ENCODE data around the gene ARHGAP45.

The ARHGAP45 gene

GRCh38 chr19:1082165-1082927 is 15.4 kb downstream of the ARHGAP45 start:
- CTCF ChIA-PET = interaction anchor here (1.6 kb wide), 1 partner anchor 15 kb away, joined by 4 read pairs; the partner anchor contains the start of gene ARHGAP45
- Histone ChIP-seq H3K36me3 (ENCODE audit: control insufficient read depth in 4 of 4, insufficient read depth in 4 of 4, low read length in 3 of 4) (peaks cover 7 to 75% (median 60%) of the 10 kb centered on the region in 4 experiments), H3K9me3 (ENCODE audit: control extremely low read depth in 1 of 5, control insufficient read depth in 4 of 5, insufficient read depth in 2 of 5, low read depth in 1 of 5, low read length in 4 of 5) (no peaks in the 10 kb centered on the region), H3K4me1 (ENCODE audit: control extremely low read depth in 1 of 4, control insufficient read depth in 4 of 4, insufficient read depth in 4 of 4, low read length in 3 of 4) (peaks cover 0 to 20% (median 19%) of the 10 kb centered on the region in 4 experiments), H3K27ac (ENCODE audit: insufficient read depth in 1 of 2, low read depth in 1 of 2, low read length in 2 of 2, poor library complexity in 1 of 2, severe bottlenecking in 2 of 2) (no peak overlapping the region), H3K27me3 (replicated peaks in 2 of 5; ENCODE audit: control insufficient read depth in 4 of 5, insufficient read depth in 5 of 5, low read length in 4 of 5) (no peaks in the 10 kb centered on the region), H3K4me3 (ENCODE audit: control insufficient read depth in 1 of 7, extremely low read depth in 1 of 7, insufficient read depth in 4 of 7, low read depth in 2 of 7, low read length in 6 of 7) (no peak overlapping the region)
- peak in 2 of 3 donors; percentile 45 to 55 for DNase-seq
- WGBS (ENCODE audit: insufficient coverage) = 90% methylated on average over 41 of the region's 51 CpGs
- POLR2A ChIA-PET = no interaction called here

GRCh38 chr19:1082928-1083816 is 16.2 kb downstream of the ARHGAP45 start:
- no peaks in the 10 kb centered on the region for H3K9me3 ChIP-seq (ENCODE audit: control extremely low read depth in 1 of 5, control insufficient read depth in 4 of 5, insufficient read depth in 2 of 5, low read depth in 1 of 5, low read length in 4 of 5)
- peaks cover 7 to 70% (median 56%) of the 10 kb centered on the region in 4 experiments for H3K36me3 ChIP-seq (ENCODE audit: control insufficient read depth in 4 of 4, insufficient read depth in 4 of 4, low read length in 3 of 4)
- ChIA-PET CTCF (interaction anchor here (1.0 to 1.6 kb wide), 2 partner anchors 11 to 15 kb away, joined by 3 to 4 read pairs; partner anchors contain the start of gene ARHGAP45), POLR2A (no interaction called here)
- H3K27me3 ChIP-seq (replicated peaks in 2 of 5; ENCODE audit: control insufficient read depth in 4 of 5, insufficient read depth in 5 of 5, low read length in 4 of 5) = no peaks in the 10 kb centered on the region
- no peak overlapping the region for H3K4me3 ChIP-seq (ENCODE audit: control insufficient read depth in 1 of 7, extremely low read depth in 1 of 7, insufficient read depth in 4 of 7, low read depth in 2 of 7, low read length in 6 of 7)
- no peak for DNase-seq
- 94% methylated on average over 50 of the region's 59 CpGs for WGBS (ENCODE audit: insufficient coverage)
- no peak overlapping the region for H3K27ac ChIP-seq (ENCODE audit: insufficient read depth in 1 of 2, low read depth in 1 of 2, low read length in 2 of 2, poor library complexity in 1 of 2, severe bottlenecking in 2 of 2)
- peaks cover 2 to 22% (median 22%) of the 10 kb centered on the region in 4 experiments for H3K4me1 ChIP-seq (ENCODE audit: control extremely low read depth in 1 of 4, control insufficient read depth in 4 of 4, insufficient read depth in 4 of 4, low read length in 3 of 4)

- 97% methylated on average over 36 of the region's 43 CpGs for WGBS (ENCODE audit: insufficient coverage)
- H3K36me3 ChIP-seq (ENCODE audit: control insufficient read depth in 4 of 4, insufficient read depth in 4 of 4, low read length in 3 of 4) = peaks cover 7 to 74% (median 59%) of the 10 kb centered on the region in 4 experiments
Observed at GRCh38 chr19:1084024-1084868, 17.3 kb downstream of the ARHGAP45 start.

GRCh38 chr19:1085053-1085658 is 18.2 kb downstream of the ARHGAP45 start:
- Histone ChIP-seq H3K27me3 (replicated peaks in 2 of 5; ENCODE audit: control insufficient read depth in 4 of 5, insufficient read depth in 5 of 5, low read length in 4 of 5) (no peaks in the 10 kb centered on the region), H3K4me1 (ENCODE audit: control extremely low read depth in 1 of 4, control insufficient read depth in 4 of 4, insufficient read depth in 4 of 4, low read length in 3 of 4) (peaks cover 2 to 38% (median 37%) of the 10 kb centered on the region in 4 experiments), H3K9me3 (ENCODE audit: control extremely low read depth in 1 of 5, control insufficient read depth in 4 of 5, insufficient read depth in 2 of 5, low read depth in 1 of 5, low read length in 4 of 5) (no peaks in the 10 kb centered on the region), H3K36me3 (ENCODE audit: control insufficient read depth in 4 of 4, insufficient read depth in 4 of 4, low read length in 3 of 4) (peaks cover 7 to 70% (median 53%) of the 10 kb centered on the region in 4 experiments), H3K27ac (ENCODE audit: insufficient read depth in 1 of 2, low read depth in 1 of 2, low read length in 2 of 2, poor library complexity in 1 of 2, severe bottlenecking in 2 of 2) (no peak overlapping the region), H3K4me3 (ENCODE audit: control insufficient read depth in 1 of 7, extremely low read depth in 1 of 7, insufficient read depth in 4 of 7, low read depth in 2 of 7, low read length in 6 of 7) (no peak overlapping the region)
- ChIA-PET POLR2A (no interaction called here), CTCF (interaction anchor here (1.0 to 7.1 kb wide), 7 partner anchors 8 to 222 kb away, joined by 3 to 34 read pairs (median 3); partner anchors contain the start of gene ARHGAP45)
- DNase-seq = no peak
- 83% methylated on average over 5 of the region's 8 CpGs for WGBS (ENCODE audit: insufficient coverage)

More at GRCh38 chr19:1084024-1084868, 17.3 kb downstream of the ARHGAP45 start:
- CTCF ChIA-PET = interaction anchor here (1.0 to 1.3 kb wide), 5 partner anchors 12 to 68 kb away, joined by 3 read pairs; no protein-coding TSS in a partner anchor
- Histone ChIP-seq H3K27me3 (replicated peaks in 2 of 5; ENCODE audit: control insufficient read depth in 4 of 5, insufficient read depth in 5 of 5, low read length in 4 of 5) (no peaks in the 10 kb centered on the region), H3K4me3 (ENCODE audit: control insufficient read depth in 1 of 7, extremely low read depth in 1 of 7, insufficient read depth in 4 of 7, low read depth in 2 of 7, low read length in 6 of 7) (no peak overlapping the region), H3K9me3 (ENCODE audit: control extremely low read depth in 1 of 5, control insufficient read depth in 4 of 5, insufficient read depth in 2 of 5, low read depth in 1 of 5, low read length in 4 of 5) (no peaks in the 10 kb centered on the region), H3K27ac (ENCODE audit: insufficient read depth in 1 of 2, low read depth in 1 of 2, low read length in 2 of 2, poor library complexity in 1 of 2, severe bottlenecking in 2 of 2) (no peak overlapping the region), H3K4me1 (ENCODE audit: control extremely low read depth in 1 of 4, control insufficient read depth in 4 of 4, insufficient read depth in 4 of 4, low read length in 3 of 4) (peaks cover 2 to 32% (median 32%) of the 10 kb centered on the region in 4 experiments)
- POLR2A ChIA-PET = no interaction called here
- DNase-seq = no peak

DNA sequence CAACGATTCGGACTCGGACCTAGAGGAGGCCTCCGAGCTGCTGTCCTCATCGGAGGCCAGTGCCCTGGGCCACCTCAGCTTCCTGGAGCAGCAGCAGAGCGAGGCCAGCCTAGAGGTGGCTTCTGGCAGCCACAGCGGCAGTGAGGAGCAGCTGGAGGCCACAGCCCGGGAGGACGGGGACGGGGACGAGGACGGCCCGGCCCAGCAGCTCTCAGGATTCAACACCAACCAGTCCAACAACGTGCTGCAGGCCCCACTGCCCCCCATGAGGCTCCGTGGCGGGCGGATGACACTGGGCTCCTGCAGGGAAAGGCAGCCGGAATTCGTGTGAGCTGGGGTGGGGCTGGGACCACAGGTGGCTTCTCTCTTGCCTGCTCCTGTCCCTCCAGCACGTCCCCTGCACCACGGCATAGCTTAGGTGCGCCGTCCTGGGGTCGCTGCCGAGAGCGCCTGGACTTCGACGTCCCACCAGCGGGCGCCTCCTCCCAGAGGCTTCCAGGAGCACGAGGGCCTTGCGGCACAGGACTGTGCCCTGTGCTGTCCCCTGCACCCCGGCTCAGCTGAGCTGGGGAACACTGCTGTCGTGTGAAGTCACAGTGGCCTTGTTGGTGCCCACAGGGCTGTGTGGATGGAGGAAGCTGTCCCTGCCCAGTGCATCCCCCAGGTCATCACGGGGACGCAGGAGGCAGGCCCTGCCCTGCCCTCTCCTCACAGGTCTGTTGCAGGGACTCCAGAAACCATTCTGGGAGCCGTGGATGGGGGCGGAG is 18.9 kb downstream of the ARHGAP45 start:
- Histone ChIP-seq H3K4me1 (ENCODE audit: control extremely low read depth in 1 of 4, control insufficient read depth in 4 of 4, insufficient read depth in 4 of 4, low read length in 3 of 4) (peaks cover 2 to 38% (median 37%) of the 10 kb centered on the region in 4 experiments), H3K27me3 (replicated peaks in 2 of 5; ENCODE audit: control insufficient read depth in 4 of 5, insufficient read depth in 5 of 5, low read length in 4 of 5) (no peaks in the 10 kb centered on the region), H3K27ac (ENCODE audit: insufficient read depth in 1 of 2, low read depth in 1 of 2, low read length in 2 of 2, poor library complexity in 1 of 2, severe bottlenecking in 2 of 2) (no peak overlapping the region), H3K36me3 (ENCODE audit: control insufficient read depth in 4 of 4, insufficient read depth in 4 of 4, low read length in 3 of 4) (peaks cover 7 to 67% (median 49%) of the 10 kb centered on the region in 4 experiments), H3K4me3 (ENCODE audit: control insufficient read depth in 1 of 7, extremely low read depth in 1 of 7, insufficient read depth in 4 of 7, low read depth in 2 of 7, low read length in 6 of 7) (no peak overlapping the region), H3K9me3 (ENCODE audit: control extremely low read depth in 1 of 5, control insufficient read depth in 4 of 5, insufficient read depth in 2 of 5, low read depth in 1 of 5, low read length in 4 of 5) (no peaks in the 10 kb centered on the region)
- no peak for DNase-seq
- POLR2A ChIA-PET = no interaction called here
- CTCF ChIA-PET = interaction anchor here (1.0 to 7.1 kb wide), 10 partner anchors 9 to 222 kb away, joined by 3 to 34 read pairs (median 4); partner anchors contain the start of gene ARHGAP45
- WGBS (ENCODE audit: insufficient coverage) = 94% methylated on average over 32 of the region's 38 CpGs
